Measurements from ENCODE around the gene MID1. TPM values are rescaled to one million over a fixed set of nuclear protein-coding genes. Genes with fewer than 3 reads are reported as not detected.

MID1 gene
- total RNA-seq, 4 donors from 2014 or later, result 5.0 to 8.0 (median 6.4) TPM

DNA sequence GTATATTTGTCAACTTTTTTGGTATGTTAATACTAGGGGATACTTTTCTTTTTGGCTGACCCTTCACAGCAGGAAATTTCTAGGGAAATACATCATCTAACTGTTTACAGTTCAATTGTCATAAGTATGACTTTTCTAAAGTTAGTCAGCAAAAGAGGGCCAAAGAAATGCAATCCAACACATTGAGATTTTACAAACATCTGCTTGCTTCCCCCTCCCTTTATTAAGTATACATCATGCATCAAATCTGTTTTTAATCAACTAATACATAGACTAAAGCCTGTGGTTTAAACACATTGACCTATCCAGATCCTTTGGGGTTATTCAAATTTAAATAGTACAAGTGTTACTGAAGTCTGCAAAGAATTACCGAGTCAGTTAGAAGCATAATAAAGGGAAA lies 93.9 kb downstream of the MID1 start:
- Histone ChIP-seq H3K4me1 (no peaks in the 10 kb centered on the region), H3K27me3 (no peaks in the 10 kb centered on the region), H3K9me3 (no peaks in the 10 kb centered on the region), H3K27ac (no peak overlapping the region), H3K4me3 (no peak overlapping the region), H3K36me3 (no peaks in the 10 kb centered on the region)
- WGBS, result 50% methylated on average over 1 of the region's 1 CpG
- TF ChIP-seq EP300 (IDR thresholded peaks at IDR 0.05), result no peak
- no peak for TF ChIP-seq POLR2A (IDR thresholded peaks at IDR 0.05)
- no peak for TF ChIP-seq POLR2AphosphoS5 (IDR thresholded peaks at IDR 0.05)
- TF ChIP-seq, protein P1, sequence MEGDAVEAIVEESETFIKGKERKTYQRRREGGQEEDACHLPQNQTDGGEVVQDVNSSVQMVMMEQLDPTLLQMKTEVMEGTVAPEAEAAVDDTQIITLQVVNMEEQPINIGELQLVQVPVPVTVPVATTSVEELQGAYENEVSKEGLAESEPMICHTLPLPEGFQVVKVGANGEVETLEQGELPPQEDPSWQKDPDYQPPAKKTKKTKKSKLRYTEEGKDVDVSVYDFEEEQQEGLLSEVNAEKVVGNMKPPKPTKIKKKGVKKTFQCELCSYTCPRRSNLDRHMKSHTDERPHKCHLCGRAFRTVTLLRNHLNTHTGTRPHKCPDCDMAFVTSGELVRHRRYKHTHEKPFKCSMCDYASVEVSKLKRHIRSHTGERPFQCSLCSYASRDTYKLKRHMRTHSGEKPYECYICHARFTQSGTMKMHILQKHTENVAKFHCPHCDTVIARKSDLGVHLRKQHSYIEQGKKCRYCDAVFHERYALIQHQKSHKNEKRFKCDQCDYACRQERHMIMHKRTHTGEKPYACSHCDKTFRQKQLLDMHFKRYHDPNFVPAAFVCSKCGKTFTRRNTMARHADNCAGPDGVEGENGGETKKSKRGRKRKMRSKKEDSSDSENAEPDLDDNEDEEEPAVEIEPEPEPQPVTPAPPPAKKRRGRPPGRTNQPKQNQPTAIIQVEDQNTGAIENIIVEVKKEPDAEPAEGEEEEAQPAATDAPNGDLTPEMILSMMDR (IDR thresholded peaks at IDR 0.05), result no peak
- no peak for DNase-seq (ENCODE audit: low spot score in 2 of 2)

DNA sequence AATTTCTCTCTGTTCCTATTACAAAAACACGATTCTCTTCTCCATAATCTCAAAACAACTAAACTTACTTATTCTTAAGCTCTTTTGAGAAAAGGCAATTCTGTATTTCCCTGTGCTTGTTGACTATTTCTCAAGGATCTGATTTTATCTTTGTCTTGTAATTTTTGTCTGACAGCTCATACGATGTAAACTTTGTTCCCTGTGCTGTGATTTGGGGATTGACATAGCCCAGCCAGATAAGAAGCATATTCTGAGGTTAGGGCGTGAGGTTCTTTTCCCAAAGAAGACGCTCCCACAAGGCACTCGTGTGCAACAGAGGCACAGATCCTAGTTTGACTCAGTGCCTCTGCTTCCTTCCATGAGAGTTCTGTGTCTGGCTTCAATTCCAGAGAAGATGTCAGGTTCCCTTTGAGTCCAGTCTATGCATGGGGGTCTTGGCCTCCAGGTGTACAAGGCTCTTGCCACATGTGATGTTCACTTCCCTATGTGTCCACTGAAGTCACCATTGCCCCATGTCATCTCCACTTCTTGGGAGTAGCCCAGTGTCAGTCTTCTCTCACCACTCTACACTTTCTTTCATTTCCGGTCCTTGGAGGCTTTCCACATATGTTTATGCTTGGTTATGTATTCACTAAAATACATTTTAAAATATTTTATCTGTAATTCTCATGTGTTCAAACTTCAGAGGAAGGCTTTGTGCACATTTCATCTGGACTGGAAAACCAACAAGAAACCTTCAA lies 94.8 kb downstream of the MID1 start:
- Histone ChIP-seq H3K27ac (no peak overlapping the region), H3K27me3 (no peaks in the 10 kb centered on the region), H3K36me3 (no peaks in the 10 kb centered on the region), H3K4me3 (no peak overlapping the region), H3K4me1 (no peaks in the 10 kb centered on the region), H3K9me3 (no peaks in the 10 kb centered on the region)
- TF ChIP-seq, protein P1 (IDR thresholded peaks at IDR 0.05), result no peak
- TF ChIP-seq POLR2AphosphoS5 (IDR thresholded peaks at IDR 0.05) (no peak), EP300 (IDR thresholded peaks at IDR 0.05) (no peak), POLR2A (IDR thresholded peaks at IDR 0.05) (no peak)
- WGBS, result 62% methylated on average over 6 of the region's 6 CpGs
- DNase-seq (ENCODE audit: low spot score in 2 of 2), result no peak

DNA sequence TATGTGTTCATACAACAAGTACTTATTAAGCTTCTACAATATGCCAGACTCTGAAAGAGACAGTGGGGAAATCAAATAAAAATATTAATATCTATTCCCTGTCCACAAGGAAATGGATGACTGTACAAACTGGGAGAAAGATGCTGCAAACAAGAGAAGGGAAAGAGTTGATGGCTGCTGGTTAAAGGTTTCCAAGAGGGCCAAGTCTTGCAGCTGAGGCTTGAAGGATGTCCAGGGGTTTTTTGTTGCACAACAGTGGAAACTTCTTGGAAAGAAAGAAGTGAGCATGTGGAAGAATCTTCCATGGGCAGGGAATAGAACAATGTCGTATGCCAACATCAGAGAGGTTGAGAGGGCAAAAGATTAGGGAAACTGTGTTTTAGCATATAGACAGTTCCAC lies 95.8 kb downstream of the MID1 start:
- WGBS, result 35% methylated on average over 1 of the region's 1 CpG
- H3K4me1 ChIP-seq, result no peaks in the 10 kb centered on the region
- no peaks in the 10 kb centered on the region for H3K27me3 ChIP-seq
- no peak overlapping the region for H3K27ac ChIP-seq
- no peak overlapping the region for H3K4me3 ChIP-seq
- no peaks in the 10 kb centered on the region for H3K36me3 ChIP-seq
- no peak for DNase-seq (ENCODE audit: low spot score in 2 of 2)
- no peaks in the 10 kb centered on the region for H3K9me3 ChIP-seq
- TF ChIP-seq POLR2A (IDR thresholded peaks at IDR 0.05) (no peak), POLR2AphosphoS5 (IDR thresholded peaks at IDR 0.05) (no peak), EP300 (IDR thresholded peaks at IDR 0.05) (no peak)
- TF ChIP-seq, protein P1 (IDR thresholded peaks at IDR 0.05), result no peak

DNA sequence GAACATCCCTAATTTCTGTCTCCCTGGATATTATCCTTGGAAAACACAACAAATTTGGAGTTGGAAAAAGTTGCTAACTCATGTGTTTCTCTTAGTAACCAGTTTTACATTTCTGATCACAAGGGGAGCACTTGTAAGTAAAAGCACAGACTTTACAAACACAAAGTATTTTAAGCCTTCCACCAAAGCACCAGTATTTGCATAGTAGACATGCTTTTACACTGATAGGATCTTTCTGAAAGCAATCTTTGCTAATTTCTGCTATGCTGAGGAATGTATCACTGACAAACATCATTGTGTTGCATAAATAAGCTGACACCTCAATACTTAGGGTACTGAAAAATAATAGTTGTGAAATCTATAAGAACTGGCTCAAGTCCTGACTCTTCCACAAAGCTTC lies 100.6 kb downstream of the MID1 start:
- no peaks in the 10 kb centered on the region for H3K36me3 ChIP-seq
- no peak overlapping the region for H3K4me3 ChIP-seq
- no peaks in the 10 kb centered on the region for H3K9me3 ChIP-seq
- TF ChIP-seq, protein P1 (IDR thresholded peaks at IDR 0.05), result no peak
- TF ChIP-seq POLR2AphosphoS5 (IDR thresholded peaks at IDR 0.05) (no peak), EP300 (IDR thresholded peaks at IDR 0.05) (no peak), POLR2A (IDR thresholded peaks at IDR 0.05) (no peak)
- no peaks in the 10 kb centered on the region for H3K27me3 ChIP-seq
- H3K4me1 ChIP-seq, result no peaks in the 10 kb centered on the region
- H3K27ac ChIP-seq, result no peak overlapping the region
- DNase-seq (ENCODE audit: low spot score in 2 of 2), result no peak

DNA sequence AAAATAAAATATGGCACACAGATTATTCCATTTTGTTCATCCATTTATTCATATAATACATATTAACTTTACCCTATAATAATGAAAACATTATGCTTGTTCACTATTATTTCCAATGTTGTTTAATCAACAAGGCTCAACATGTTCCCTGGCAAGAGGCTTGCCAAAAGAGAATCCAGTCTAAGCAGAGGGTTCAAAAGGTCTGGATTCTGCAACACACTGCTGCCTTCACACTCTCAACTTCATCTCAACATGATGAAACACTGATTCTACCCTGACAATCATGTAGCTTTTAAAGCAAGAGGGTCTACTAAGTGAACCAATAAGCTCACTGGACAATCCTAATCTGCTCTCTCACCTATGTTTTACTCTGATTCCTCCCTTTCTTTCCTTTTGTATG lies 101.1 kb downstream of the MID1 start:
- DNase-seq (ENCODE audit: low spot score in 2 of 2), result no peak

More for the DNA sequence above, 101.1 kb downstream of the MID1 start:
- Histone ChIP-seq H3K9me3 (no peaks in the 10 kb centered on the region), H3K27ac (no peak overlapping the region), H3K36me3 (no peaks in the 10 kb centered on the region), H3K4me3 (no peak overlapping the region), H3K27me3 (no peaks in the 10 kb centered on the region), H3K4me1 (no peaks in the 10 kb centered on the region)
- TF ChIP-seq, protein P1 (IDR thresholded peaks at IDR 0.05), result no peak
- TF ChIP-seq POLR2AphosphoS5 (IDR thresholded peaks at IDR 0.05) (no peak), POLR2A (IDR thresholded peaks at IDR 0.05) (no peak), EP300 (IDR thresholded peaks at IDR 0.05) (no peak)

All from suprapubic skin (tissue), 4 donors.